WERI-Rb-1 (cell line): Measurements from ENCODE around the gene CCL14.

Experiments used
- DNase-seq: peaks from one replicate; pipeline ENCODE4 v3.0.0-alpha.2; 2020
- H3K27ac ChIP-seq: fragments of 250-450 bp; sonication (Bioruptor Pico); 2 replicates; pipeline ENCODE4 v1.5.1; 2020; ENCODE audit warnings: mild to moderate bottlenecking, moderate library complexity
- H3K27me3 ChIP-seq: fragments of 250-450 bp; sonication (Bioruptor Pico); 2 replicates; pipeline ENCODE4 v1.5.1; 2021; ENCODE audit warnings: mild to moderate bottlenecking, low read depth, moderate library complexity; ENCODE audit not compliant: insufficient read depth, severe bottlenecking
- H3K36me3 ChIP-seq: fragments of 250-450 bp; sonication (Bioruptor Pico); 2 replicates; pipeline ENCODE4 v1.5.1; 2020; ENCODE audit warnings: mild to moderate bottlenecking, moderate library complexity
- H3K4me3 ChIP-seq: 2 replicates; pipeline ENCODE4 v1.5.1; 2011; ENCODE audit warnings: low read depth, mild to moderate bottlenecking, control low read depth, low read length
- H3K9me3 ChIP-seq: fragments of 250-450 bp; sonication (Bioruptor Pico); 2 replicates; pipeline ENCODE4 v1.5.1; 2021; ENCODE audit warnings: mild to moderate bottlenecking, moderate library complexity; ENCODE audit not compliant: severe bottlenecking
- TF ChIP-seq, protein P1 (sequence below): IDR thresholded peaks from 2 replicates; pipeline ENCODE4 v1.5.1; 2011; ENCODE audit warnings: low read depth, mild to moderate bottlenecking, control low read depth, inconsistent platforms, low read length

Gene CCL14

GRCh38 chr17:35969558-35970380 is 16.8 kb downstream of the CCL14 start:
- no peaks in the 10 kb centered on the region for H3K27me3 ChIP-seq
- H3K4me3 ChIP-seq = no peak overlapping the region
- H3K36me3 ChIP-seq = no peaks in the 10 kb centered on the region
- no peaks in the 10 kb centered on the region for H3K9me3 ChIP-seq
- TF ChIP-seq, protein P1, sequence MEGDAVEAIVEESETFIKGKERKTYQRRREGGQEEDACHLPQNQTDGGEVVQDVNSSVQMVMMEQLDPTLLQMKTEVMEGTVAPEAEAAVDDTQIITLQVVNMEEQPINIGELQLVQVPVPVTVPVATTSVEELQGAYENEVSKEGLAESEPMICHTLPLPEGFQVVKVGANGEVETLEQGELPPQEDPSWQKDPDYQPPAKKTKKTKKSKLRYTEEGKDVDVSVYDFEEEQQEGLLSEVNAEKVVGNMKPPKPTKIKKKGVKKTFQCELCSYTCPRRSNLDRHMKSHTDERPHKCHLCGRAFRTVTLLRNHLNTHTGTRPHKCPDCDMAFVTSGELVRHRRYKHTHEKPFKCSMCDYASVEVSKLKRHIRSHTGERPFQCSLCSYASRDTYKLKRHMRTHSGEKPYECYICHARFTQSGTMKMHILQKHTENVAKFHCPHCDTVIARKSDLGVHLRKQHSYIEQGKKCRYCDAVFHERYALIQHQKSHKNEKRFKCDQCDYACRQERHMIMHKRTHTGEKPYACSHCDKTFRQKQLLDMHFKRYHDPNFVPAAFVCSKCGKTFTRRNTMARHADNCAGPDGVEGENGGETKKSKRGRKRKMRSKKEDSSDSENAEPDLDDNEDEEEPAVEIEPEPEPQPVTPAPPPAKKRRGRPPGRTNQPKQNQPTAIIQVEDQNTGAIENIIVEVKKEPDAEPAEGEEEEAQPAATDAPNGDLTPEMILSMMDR = peak; percentile 76
- H3K27ac ChIP-seq = no peak overlapping the region
- DNase-seq = peak; percentile 84

GRCh38 chr17:35968520-35969054 is 17.9 kb downstream of the CCL14 start:
- H3K36me3 ChIP-seq = no peaks in the 10 kb centered on the region
- no peaks in the 10 kb centered on the region for H3K27me3 ChIP-seq
- TF ChIP-seq, protein P1 = no peak
- H3K9me3 ChIP-seq = no peaks in the 10 kb centered on the region
- DNase-seq = no peak
- H3K4me3 ChIP-seq = no peak overlapping the region
- H3K27ac ChIP-seq = no peak overlapping the region

- TF ChIP-seq, protein P1 = no peak
- no peaks in the 10 kb centered on the region for H3K27me3 ChIP-seq
- H3K27ac ChIP-seq = no peak overlapping the region
- no peak for DNase-seq
- H3K9me3 ChIP-seq = no peaks in the 10 kb centered on the region
- H3K4me3 ChIP-seq = no peak overlapping the region
- no peaks in the 10 kb centered on the region for H3K36me3 ChIP-seq
Observed at GRCh38 chr17:35965272-35965671, 21.3 kb downstream of the CCL14 start.

GRCh38 chr17:35963663-35964062 is 22.9 kb downstream of the CCL14 start:
- no peaks in the 10 kb centered on the region for H3K9me3 ChIP-seq
- H3K36me3 ChIP-seq = no peaks in the 10 kb centered on the region
- TF ChIP-seq, protein P1 = no peak
- DNase-seq = no peak
- H3K27ac ChIP-seq = no peak overlapping the region
- no peaks in the 10 kb centered on the region for H3K27me3 ChIP-seq
- no peak overlapping the region for H3K4me3 ChIP-seq

- Histone ChIP-seq H3K36me3 (no peaks in the 10 kb centered on the region), H3K9me3 (no peaks in the 10 kb centered on the region), H3K27ac (no peak overlapping the region), H3K27me3 (no peaks in the 10 kb centered on the region), H3K4me3 (no peak overlapping the region)
- TF ChIP-seq, protein P1 = no peak
- DNase-seq = no peak
Observed at GRCh38 chr17:35953720-35954119, 32.8 kb downstream of the CCL14 start.
